ENCODE results near the gene ASAP3. TPM values are rescaled to one million over a fixed set of nuclear protein-coding genes. Genes with fewer than 3 reads are reported as not detected.

The ASAP3 gene
- total RNA-seq = under 1 TPM; 0.25 to 0.53 TPM

DNA sequence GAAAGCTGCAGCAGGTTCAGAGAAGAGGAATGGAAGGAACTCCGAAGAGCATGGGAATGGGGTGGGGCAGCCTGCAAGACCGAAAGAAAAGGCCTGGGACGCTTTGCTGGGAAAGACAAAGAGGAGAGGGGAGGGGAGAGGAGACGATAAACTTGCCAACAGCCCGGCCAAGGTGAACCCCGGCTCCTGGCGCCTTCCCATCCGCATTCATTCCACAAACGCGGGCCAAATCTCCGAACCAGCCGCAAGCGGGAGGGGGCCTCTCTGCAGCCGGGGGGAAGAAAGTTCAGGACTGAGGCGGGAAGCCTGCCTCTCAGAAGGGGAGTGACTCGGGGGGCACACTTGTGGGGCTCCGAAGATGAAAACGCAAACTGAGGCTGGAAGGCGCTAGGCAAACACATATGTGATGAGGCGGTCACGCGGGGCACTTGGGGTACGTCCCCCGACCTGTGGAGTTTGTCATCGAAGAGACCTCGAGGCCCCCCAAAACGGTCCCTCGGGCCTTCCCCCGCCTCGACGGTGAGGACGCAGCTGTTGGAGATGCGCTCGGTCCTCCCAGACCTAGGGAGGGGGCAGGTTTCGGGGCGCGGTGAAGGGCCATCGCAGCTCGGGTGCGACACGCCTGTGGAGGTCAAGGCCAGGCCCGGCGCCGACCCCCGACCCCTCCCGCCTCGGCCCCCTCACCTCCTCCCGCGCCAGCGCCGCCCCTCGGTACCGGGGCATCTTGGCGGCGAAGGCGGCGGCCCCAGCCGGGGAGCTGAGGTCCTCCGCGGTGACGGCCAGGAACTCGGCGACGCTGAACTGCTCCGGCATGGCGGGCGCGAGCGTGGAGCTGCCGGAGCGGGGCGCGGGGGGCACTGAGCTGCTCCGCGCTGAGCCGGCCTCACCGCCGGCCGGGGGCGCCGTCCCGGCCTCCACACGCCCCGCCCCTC, at the start of gene ASAP3:
TSS of gene ASAP3 (minus strand) at position 859 of the 932 bp plus-strand sequence. CDS start at position 813, 46 bp downstream.

DNA sequence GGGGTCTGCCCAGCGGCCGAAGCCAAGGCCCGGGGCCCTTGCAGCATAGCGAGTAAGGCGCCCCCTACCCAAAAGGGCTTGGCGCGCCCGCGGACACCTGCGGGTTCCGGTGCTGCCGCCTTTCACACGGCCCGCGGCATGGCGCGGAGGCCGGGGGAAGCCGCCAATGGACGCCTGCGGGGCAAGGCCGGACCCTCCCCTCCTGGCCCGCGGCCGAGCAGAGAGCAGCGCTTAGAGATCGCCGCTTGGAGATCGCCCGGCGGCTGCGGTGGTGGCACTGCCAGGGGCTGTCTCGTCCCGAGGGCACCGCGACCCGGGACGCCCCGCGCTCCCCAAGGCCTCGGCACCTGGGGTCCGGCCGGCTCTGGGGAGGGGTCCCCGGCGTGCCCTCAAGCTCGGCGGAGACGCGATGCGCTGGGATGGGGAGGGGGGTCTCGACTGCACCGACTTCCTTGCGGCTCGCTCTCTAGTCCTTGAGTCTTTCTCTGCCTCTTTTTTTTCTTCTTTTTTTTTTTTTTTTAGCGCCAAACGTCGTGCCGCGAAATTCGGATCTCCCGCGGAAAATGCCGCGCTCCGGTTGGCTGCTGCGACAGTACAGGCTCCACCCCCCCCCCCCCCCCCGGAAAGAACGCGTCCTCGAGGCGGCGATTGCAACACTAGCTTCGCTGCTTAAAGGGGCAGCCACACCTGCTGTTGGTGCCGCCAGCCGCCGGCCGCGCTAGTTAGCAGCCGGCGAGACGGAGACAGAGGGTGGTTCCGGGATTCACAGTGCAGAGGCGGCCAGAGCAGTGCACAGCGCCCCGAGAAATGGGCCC, 47.0 kb upstream of the ASAP3 start, which contains the start of gene E2F2:
TSS of gene E2F2 (minus strand) at position 487 of the 815 bp plus-strand sequence. CDS start at position 47, 440 bp downstream.

GRCh38 chr1:23424293-23425192, 59.4 kb downstream of the ASAP3 start, which contains the start of gene TCEA3:
Gene TCEA3 (minus strand): TSS chr1:23424748. CDS start chr1:23424633, 115 bp downstream.

Other genes with a start within 250 kb of the ASAP3 start
- gene HNRNPR, start 139.9 kb downstream of the ASAP3 start, total RNA-seq = 100 to 1,000 TPM; 157 to 163 TPM
- 1 to 10 TPM; 7.2 to 7.3 TPM for gene ZNF436, start 114.3 kb downstream of the ASAP3 start, total RNA-seq
- gene TCEA3, start 59.4 kb downstream of the ASAP3 start, total RNA-seq = 10 to 100 TPM; 59.4 to 62.2 TPM
- 10 to 100 TPM; 53.4 to 54.5 TPM for gene E2F2, start 47.1 kb upstream of the ASAP3 start, total RNA-seq
- gene ID3, start 75.3 kb upstream of the ASAP3 start, total RNA-seq = 10 to 100 TPM; 32.0 TPM
- 1,000 to 10,000 TPM; 1,629 to 1,768 TPM for gene RPL11, start 207.6 kb upstream of the ASAP3 start, total RNA-seq